Stomach (tissue), 4 donors: Measurements from ENCODE around the gene STK11IP.

Experiments
- CTCF ChIP-seq, 7 experiments: fragments of 450-650 bp in 4 of 7; fragments of 200-600 bp in 3 of 7; sonication (generic) in 3 of 7; IDR thresholded peaks; one replicate each; pipeline ENCODE4 v1.5.1; 2016 to 2019; ENCODE audit warnings: antibody characterized with exemption in 7 of 7, control low read depth in 2 of 7, mild to moderate bottlenecking in 1 of 7
- POLR2A ChIP-seq, 4 donors: fragments of 450-650 bp; IDR thresholded peaks; one replicate each; pipeline ENCODE4 v1.6.1; 2016; ENCODE audit warnings: antibody characterized with exemption in 4 of 4, control low read depth in 2 of 4, mild to moderate bottlenecking in 1 of 4, moderate library complexity in 1 of 4

- TF ChIP-seq CTCF (IDR thresholded peaks at IDR 0.05) (no peak), POLR2A (IDR thresholded peaks at IDR 0.05) (no peak)
Observed at GRCh38 chr2:219570194-219570923, 27.3 kb upstream of the STK11IP start.
